ENCODE measurements around the gene MS4A6E. TPM values are rescaled to one million over a fixed set of nuclear protein-coding genes. Genes with fewer than 3 reads are reported as not detected.

Gene MS4A6E
- total RNA-seq, 1 donor from 2014 or later: not detected

- H3K27ac Mint-ChIP-seq: no peak overlapping the region
- no peaks in the 10 kb centered on the region for H3K27me3 Mint-ChIP-seq
- H3K36me3 Mint-ChIP-seq (ENCODE audit: insufficient read depth): no peaks in the 10 kb centered on the region
- no peaks in the 10 kb centered on the region for H3K4me1 Mint-ChIP-seq (ENCODE audit: low read depth)
- no peak for DNase-seq (ENCODE audit: low spot score, unreplicated experiment)
- no peak for TF ChIP-seq CTCF (IDR thresholded peaks at IDR 0.05; ENCODE audit: unreplicated experiment)
- no peaks in the 10 kb centered on the region for H3K9me3 Mint-ChIP-seq (ENCODE audit: low read depth)
- no peak overlapping the region for H3K4me3 Mint-ChIP-seq (ENCODE audit: low read depth)
Measured at GRCh38 chr11:60390419-60390818, 63.4 kb downstream of the MS4A6E start.

Other genes starting within 250 kb of the MS4A6E start
- gene MS4A2, start 238.6 kb upstream of the MS4A6E start, total RNA-seq: not detected in 2 replicates
- gene MS4A6A, start 144.2 kb upstream of the MS4A6E start, total RNA-seq: not detected in 2 replicates
- gene MS4A4E, start 84.1 kb upstream of the MS4A6E start, total RNA-seq: not detected in 2 replicates
- 0.33 TPM in 1 of 2 replicates, not detected in the other for gene MS4A4A, start 46.6 kb upstream of the MS4A6E start, total RNA-seq
- not detected in 2 replicates for gene MS4A7, start 51.3 kb downstream of the MS4A6E start, total RNA-seq
- not detected in 2 replicates for gene MS4A14, start 69.2 kb downstream of the MS4A6E start, total RNA-seq
- gene MS4A5, start 102.3 kb downstream of the MS4A6E start, total RNA-seq: not detected in 2 replicates
- not detected in 2 replicates for gene MS4A1, start 128.6 kb downstream of the MS4A6E start, total RNA-seq
- not detected in 2 replicates for gene MS4A12, start 165.5 kb downstream of the MS4A6E start, total RNA-seq
- gene MS4A13, start 188.1 kb downstream of the MS4A6E start, total RNA-seq: not detected in 2 replicates